Thymus (tissue), 11 donors: ENCODE data around the gene PDE6D. TPM values are rescaled to one million over a fixed set of nuclear protein-coding genes. Genes with fewer than 3 reads are reported as not detected.

Experiments used
- DNase-seq, 9 donors: peaks; one replicate each; pipeline ENCODE4 v3.0.0-alpha.2; 2013; ENCODE audit warnings: low spot score in 9 of 9, low read depth in 6 of 9, missing footprints in 1 of 9
- H3K27ac ChIP-seq, 2 donors: one replicate each; pipeline ENCODE4 v1.5.1; 2013; ENCODE audit warnings: control low read depth in 1 of 2, low read depth in 1 of 2, low read length in 1 of 2, mild to moderate bottlenecking in 1 of 2, moderate library complexity in 1 of 2
- H3K27me3 ChIP-seq, 2 donors: one replicate each; pipeline ENCODE4 v1.5.1; 2013; ENCODE audit warnings: low read length in 1 of 2; ENCODE audit not compliant: control insufficient read depth in 2 of 2, insufficient read depth in 1 of 2
- H3K36me3 ChIP-seq, 2 donors: one replicate each; pipeline ENCODE4 v1.5.1; 2013; ENCODE audit warnings: low read length in 1 of 2, mild to moderate bottlenecking in 1 of 2, moderate library complexity in 1 of 2; ENCODE audit not compliant: control insufficient read depth in 2 of 2, insufficient read depth in 2 of 2
- H3K4me1 ChIP-seq, 2 donors: one replicate each; pipeline ENCODE4 v1.5.1; 2013; ENCODE audit warnings: low read length in 2 of 2; ENCODE audit not compliant: control insufficient read depth in 2 of 2, insufficient read depth in 2 of 2
- H3K4me3 ChIP-seq, 2 donors: one replicate each; pipeline ENCODE4 v1.5.1; 2013; ENCODE audit warnings: low read length in 2 of 2, control low read depth in 1 of 2, mild to moderate bottlenecking in 1 of 2
- H3K9me3 ChIP-seq, 2 donors: one replicate each; pipeline ENCODE4 v1.5.1; 2013; ENCODE audit warnings: low read length in 1 of 2, mild to moderate bottlenecking in 1 of 2; ENCODE audit not compliant: control insufficient read depth in 2 of 2, insufficient read depth in 1 of 2
- WGBS: extraction: QIAGEN DNeasy Blood & Tissue Kit; methylation state at CpG from one replicate; pipeline ENCODE4 v1.1.7; 2013; 5-methylcytosine and 5-hydroxymethylcytosine counted together
- polyA plus RNA-seq: library from polyadenylated mRNA; stranded (reverse); fragments of 200-250 nt; gene quantifications from one replicate; pipeline ENCODE4 v1.2.3, GENCODE V29; 2013
- total RNA-seq: library from RNA; stranded (reverse); fragments of 120-200 nt; gene quantifications from one replicate; pipeline ENCODE4 v1.2.4, GENCODE V29; 2013
- donor health status: healthy.

Gene PDE6D
- total and polyA plus RNA-seq, 2 donors: 44.2 to 46.2 TPM

GRCh38 chr2:231803501-231804138 lies 22.5 kb upstream of the PDE6D start:
- Histone ChIP-seq H3K4me3 (no peak overlapping the region), H3K4me1 (no peaks in the 10 kb centered on the region), H3K9me3 (peaks cover 0 to 1% of the 10 kb centered on the region in 2 donors), H3K27ac (no peak overlapping the region), H3K27me3 (no peaks in the 10 kb centered on the region), H3K36me3 (peaks cover 73 to 80% of the 10 kb centered on the region in 2 donors)
- DNase-seq: no peak
- WGBS: 98% methylated on average over 9 of the region's 9 CpGs

GRCh38 chr2:231800493-231801091 lies 19.5 kb upstream of the PDE6D start:
- Histone ChIP-seq H3K27ac (no peak overlapping the region), H3K27me3 (no peaks in the 10 kb centered on the region), H3K9me3 (no peaks in the 10 kb centered on the region), H3K4me3 (no peak overlapping the region), H3K4me1 (no peaks in the 10 kb centered on the region), H3K36me3 (peaks cover 58 to 78% of the 10 kb centered on the region in 2 donors)
- peak in 2 of 9 donors; percentile 49 for DNase-seq
- 78% methylated on average over 6 of the region's 6 CpGs for WGBS

GRCh38 chr2:231795525-231796327 lies 14.6 kb upstream of the PDE6D start:
- no peak overlapping the region for H3K4me3 ChIP-seq
- no peaks in the 10 kb centered on the region for H3K27me3 ChIP-seq
- peaks cover 47 to 86% of the 10 kb centered on the region in 2 donors for H3K36me3 ChIP-seq
- no peak overlapping the region for H3K27ac ChIP-seq
- 99% methylated on average over 9 of the region's 9 CpGs for WGBS
- H3K4me1 ChIP-seq: no peaks in the 10 kb centered on the region
- no peak for DNase-seq
- no peaks in the 10 kb centered on the region for H3K9me3 ChIP-seq

GRCh38 chr2:231794383-231794782 lies 13.3 kb upstream of the PDE6D start:
- DNase-seq: no peak
- no peaks in the 10 kb centered on the region for H3K9me3 ChIP-seq
- no peaks in the 10 kb centered on the region for H3K4me1 ChIP-seq
- H3K27ac ChIP-seq: no peak overlapping the region
- no peaks in the 10 kb centered on the region for H3K27me3 ChIP-seq
- no peak overlapping the region for H3K4me3 ChIP-seq
- H3K36me3 ChIP-seq: peaks cover 45 to 82% of the 10 kb centered on the region in 2 donors
- WGBS: 99% methylated on average over 3 of the region's 3 CpGs

- Histone ChIP-seq H3K4me3 (no peak overlapping the region), H3K27me3 (no peaks in the 10 kb centered on the region), H3K9me3 (no peaks in the 10 kb centered on the region), H3K27ac (no peak overlapping the region), H3K4me1 (peaks cover 7 to 8% of the 10 kb centered on the region in 2 donors), H3K36me3 (peaks cover 33 to 64% of the 10 kb centered on the region in 2 donors)
- no peak for DNase-seq
- 95% methylated on average over 3 of the region's 3 CpGs for WGBS
These were observed 10.0 kb upstream of the PDE6D start for GRCh38 chr2:231791107-231791506.

- Histone ChIP-seq H3K4me3 (peak overlapping the region; percentile 54 to 63), H3K36me3 (peaks cover 18 to 29% of the 10 kb centered on the region in 2 donors), H3K27me3 (no peaks in the 10 kb centered on the region), H3K27ac (no peak overlapping the region), H3K4me1 (peaks cover 18% of the 10 kb centered on the region in 2 donors), H3K9me3 (no peaks in the 10 kb centered on the region)
- DNase-seq: no peak
- 28% methylated on average over 11 of the region's 11 CpGs for WGBS
These were observed 5.8 kb upstream of the PDE6D start for GRCh38 chr2:231786917-231787292.

- Histone ChIP-seq H3K27me3 (no peaks in the 10 kb centered on the region), H3K27ac (peak within 1 kb of the TSS; percentile 14 to 43), H3K36me3 (peaks cover 13 to 23% of the 10 kb centered on the region in 2 donors), H3K4me3 (peak within 1 kb of the TSS; percentile 54 to 63), H3K9me3 (no peaks in the 10 kb centered on the region), H3K4me1 (peaks cover 18 to 19% of the 10 kb centered on the region in 2 donors)
- DNase-seq: peak in 8 of 9 donors; percentile 68 to 91 (median 76)
- under 1% methylated on average over 69 of the region's 69 CpGs for WGBS
These were observed 5.3 kb upstream of the PDE6D start, which contains the start of gene COPS7B for GRCh38 chr2:231786177-231786916. TSS of gene COPS7B (plus strand) at chr2:231786445. CDS start at chr2:231788571, 2,126 bp downstream.

- Histone ChIP-seq H3K27me3 (no peaks in the 10 kb centered on the region), H3K36me3 (peaks cover 8 to 18% of the 10 kb centered on the region in 2 donors), H3K4me1 (peaks cover 18 to 19% of the 10 kb centered on the region in 2 donors), H3K4me3 (peak overlapping the region; percentile 54 to 63), H3K27ac (peak overlapping the region; percentile 10 to 43), H3K9me3 (peaks cover 0 to 1% of the 10 kb centered on the region in 2 donors)
- no peak for DNase-seq
- 66% methylated on average over 6 of the region's 6 CpGs for WGBS
These were observed 4.7 kb upstream of the PDE6D start for GRCh38 chr2:231785822-231786176.
